ENCODE data around the gene TMEM141. TPM values are rescaled to one million over a fixed set of nuclear protein-coding genes. Genes with fewer than 3 reads are reported as not detected.

The TMEM141 gene
- total and polyA plus RNA-seq, 2 of the 8 experiments (the other 6 are each of a cell fraction or from before 2014, with no cell fraction given): 51.1 to 137 TPM

GRCh38 chr9:136824496-136825225 is 33.5 kb downstream of the TMEM141 start:
- Histone ChIP-seq H4K91ac (replicated peaks; ENCODE audit: insufficient read length, low read length) (no peak overlapping the region), H3K4me3 (ENCODE audit: extremely low read depth in 1 of 4, insufficient read depth in 2 of 4, low read depth in 3 of 4, low read length in 4 of 4) (no peak overlapping the region), H3K79me2 (ENCODE audit: control insufficient read depth in 1 of 2, insufficient read depth in 2 of 2, low read length in 2 of 2) (peaks cover 0 to 9% of the 10 kb centered on the region in 2 experiments; a peak in 2 of 4 replicates), H2BK12ac (ENCODE audit: low read depth, low read length) (no peak overlapping the region), H4K8ac (ENCODE audit: extremely low read depth, insufficient read depth, low read length) (peak overlapping the region; percentile 25; the same call in 1 of the 2 replicates), H3K4me2 (ENCODE audit: insufficient read depth in 1 of 2, low read depth in 2 of 2, low read length in 2 of 2) (no peak overlapping the region), H2BK15ac (ENCODE audit: low read length) (no peak overlapping the region), H2BK120ac (replicated peaks; ENCODE audit: low read depth, low read length) (no peak overlapping the region), H3K4ac (replicated peaks; ENCODE audit: insufficient read length, low read depth, low read length) (no peak overlapping the region), H3K4me1 (replicated peaks in 1 of 4; ENCODE audit: control insufficient read depth in 3 of 4, insufficient read depth in 4 of 4, low read length in 3 of 4) (peaks cover 0 to 11% (median 5%) of the 10 kb centered on the region in 4 experiments; a peak in 4 of 7 replicates), H3K9me3 (ENCODE audit: insufficient read depth in 2 of 2, low read depth in 1 of 2, low read length in 1 of 2) (no peaks in the 10 kb centered on the region), H4K20me1 (replicated peaks in 1 of 2; ENCODE audit: control insufficient read depth in 1 of 2, insufficient read depth in 2 of 2, low read length in 2 of 2) (peaks cover 19 to 40% of the 10 kb centered on the region in 2 experiments), H3K18ac (ENCODE audit: extremely low read depth, low read length) (no peak overlapping the region), H3K27me3 (replicated peaks in 1 of 4; ENCODE audit: control insufficient read depth in 3 of 4, extremely low read depth in 1 of 4, insufficient read depth in 3 of 4, low read length in 3 of 4) (0 out of 7 replicates have a peak, but pooled peaks cover 0 to 2% (median 0%) of the 10 kb centered on the region in 4 experiments), H2BK5ac (ENCODE audit: low read depth, low read length) (no peak overlapping the region), H3K9ac (replicated peaks in 1 of 4; ENCODE audit: extremely low read depth in 1 of 4, low read depth in 3 of 4, low read length in 3 of 4) (no peak overlapping the region), H2AK5ac (ENCODE audit: low read depth, low read length) (no peak overlapping the region), H4K5ac (ENCODE audit: insufficient read length, low read depth, low read length) (no peak overlapping the region), H2AFZ (ENCODE audit: low read length) (no peak overlapping the region), H3K36me3 (ENCODE audit: control insufficient read depth in 2 of 4, insufficient read depth in 4 of 4, low read length in 3 of 4) (peaks cover 9 to 33% (median 24%) of the 10 kb centered on the region in 4 experiments), H2BK20ac (ENCODE audit: low read length) (no peak overlapping the region), H3K27ac (ENCODE audit: low read depth, low read length) (no peak overlapping the region), H3K56ac (replicated peaks; ENCODE audit: insufficient read length, low read depth, low read length) (no peak overlapping the region), H3K14ac (ENCODE audit: insufficient read length) (no peak overlapping the region), H3K23me2 (ENCODE audit: low read depth, low read length) (peaks cover 7% of the 10 kb centered on the region), H3K79me1 (ENCODE audit: low read depth, low read length) (peaks cover 12% of the 10 kb centered on the region), H3K23ac (ENCODE audit: insufficient read length) (no peak overlapping the region)
- 94% methylated on average over 20 of the region's 21 CpGs; no CpG with 5 or more reads in 1 of the 2 experiments for WGBS, 2 experiments (ENCODE audit: extremely low coverage in 1 of 2, insufficient coverage in 1 of 2, insufficient read length in 1 of 2, insufficient replicate concordance in 2 of 2, low coverage in 1 of 2, low lambda C conversion rate in 2 of 2, missing lambda C conversion rate in 1 of 2)
- FAIRE-seq: no peak
- POLR2A ChIA-PET (ENCODE audit: partially characterized antibody): interaction anchor here (1.0 to 10.8 kb wide), 3 partner anchors 17 to 24 kb away, joined by 4 to 96 read pairs (median 44); partner anchors contain the start of genes AJM1 and RABL6
- CTCF ChIA-PET (ENCODE audit: partially characterized antibody): interaction anchor here (0.6 to 17.4 kb wide), 6 partner anchors 12 to 102 kb away, joined by 3 to 131 read pairs (median 4); partner anchors contain the start of gene AJM1
- DNase-seq (ENCODE audit: low read depth in 1 of 2, low spot score in 2 of 2): no peak
- TF ChIP-seq SUZ12 (IDR thresholded peaks at IDR 0.05; ENCODE audit: low read length): no peak
- no peak for TF ChIP-seq KDM5A (IDR thresholded peaks at IDR 0.05; ENCODE audit: low read length)
- no peak for TF ChIP-seq HDAC6 (IDR thresholded peaks at IDR 0.05; ENCODE audit: low read depth, low read length)
- TF ChIP-seq SAP30 (IDR thresholded peaks at IDR 0.05; ENCODE audit: insufficient read depth, insufficient replicate concordance, low read length): no peak
- no peak for TF ChIP-seq SP4 (IDR thresholded peaks at IDR 0.05; ENCODE audit: low read length)
- no peak for TF ChIP-seq POLR2AphosphoS5 (IDR thresholded peaks at IDR 0.05; ENCODE audit: low read depth, low read length)
- TF ChIP-seq EGR1 (IDR thresholded peaks at IDR 0.05; ENCODE audit: borderline replicate concordance, low read depth, low read length): no peak
- no peak for TF ChIP-seq ATF3 (IDR thresholded peaks at IDR 0.05; ENCODE audit: insufficient read depth, low read depth, low read length)
- no peak for TF ChIP-seq E2F6 (IDR thresholded peaks at IDR 0.05)
- TF ChIP-seq CREB1 (IDR thresholded peaks at IDR 0.05): no peak
- no peak for TF ChIP-seq KDM4A (IDR thresholded peaks at IDR 0.05; ENCODE audit: low read depth, low read length, severe bottlenecking)

Data from H1 (cell line).